SU-DHL-6 (cell line): ENCODE results near the gene HECTD4.

Source experiments
- CTCF ChIP-seq: fragments of 200-600 bp; sonication (generic); IDR thresholded peaks from one replicate; pipeline ENCODE4 v1.5.1; 2017; ENCODE audit warnings: antibody characterized with exemption, mild to moderate bottlenecking, low read length, moderate library complexity; ENCODE audit not compliant: insufficient read depth, poor library complexity, severe bottlenecking
- EZH2phosphoT487 ChIP-seq: fragments of 200-600 bp; sonication (generic), shearing (Covaris generic); conservative IDR thresholded peaks from 2 replicates; pipeline ENCODE4 v1.6.1; 2018; ENCODE audit warnings: mild to moderate bottlenecking, antibody characterized with exemption, low read length, moderate library complexity, mixed read lengths

- no peak for TF ChIP-seq CTCF
- TF ChIP-seq EZH2phosphoT487, result no peak
These were observed 147.9 kb downstream of the HECTD4 start for GRCh38 chr12:112234303-112234702.
